Urinary bladder (tissue), 4 donors: ENCODE results near the gene PHETA1. TPM values are rescaled to one million over a fixed set of nuclear protein-coding genes. Genes with fewer than 3 reads are reported as not detected.
"Not testable (repeated sequence)": the region's sequence is repeated elsewhere in the genome, so short reads cannot be mapped to it uniquely, and the experiment has no call there.

Experiments used
- DNase-seq: peaks from one replicate; pipeline ENCODE4 v3.0.0-alpha.2; 2015; ENCODE audit errors: extremely low spot score
- H3K27ac ChIP-seq: one replicate; pipeline ENCODE4 v1.5.1; 2013; ENCODE audit warnings: low read depth, mild to moderate bottlenecking, moderate library complexity
- H3K36me3 ChIP-seq: one replicate; pipeline ENCODE4 v1.6.1; 2013; ENCODE audit warnings: mild to moderate bottlenecking, moderate library complexity; ENCODE audit not compliant: insufficient read depth
- H3K4me1 ChIP-seq: one replicate; pipeline ENCODE4 v1.6.1; 2013; ENCODE audit warnings: mild to moderate bottlenecking, moderate library complexity; ENCODE audit not compliant: insufficient read depth
- H3K4me3 ChIP-seq: one replicate; pipeline ENCODE4 v1.5.1; 2013; ENCODE audit warnings: low read depth, low read length
- WGBS: extraction: QIAGEN DNeasy Blood & Tissue Kit; methylation state at CpG from one replicate; pipeline ENCODE4 v1.1.7; 2013; 5-methylcytosine and 5-hydroxymethylcytosine counted together
- polyA plus RNA-seq: library from polyadenylated mRNA; stranded (reverse); fragments of 200-250 nt; gene quantifications from one replicate; pipeline ENCODE4 v1.2.3, GENCODE V29; 2013
- total RNA-seq: library from RNA; depleted of rRNA; stranded (reverse); fragments of >200 nt; gene quantifications from one replicate; pipeline ENCODE4 v1.2.3, GENCODE V29; 2014
- donor health status: healthy with polysubstance abuse.
- donor health status: healthy.

PHETA1 gene
- total and polyA plus RNA-seq, 2 donors = 2.5 to 9.8 TPM

GRCh38 chr12:111396726-111397445 is 28.0 kb upstream of the PHETA1 start:
- H3K27ac ChIP-seq = no peak overlapping the region
- no peaks in the 10 kb centered on the region for H3K4me1 ChIP-seq
- no peaks in the 10 kb centered on the region for H3K36me3 ChIP-seq
- 8% methylated on average over 34 of the region's 34 CpGs for WGBS
- no peak for DNase-seq
- no peak overlapping the region for H3K4me3 ChIP-seq

DNA sequence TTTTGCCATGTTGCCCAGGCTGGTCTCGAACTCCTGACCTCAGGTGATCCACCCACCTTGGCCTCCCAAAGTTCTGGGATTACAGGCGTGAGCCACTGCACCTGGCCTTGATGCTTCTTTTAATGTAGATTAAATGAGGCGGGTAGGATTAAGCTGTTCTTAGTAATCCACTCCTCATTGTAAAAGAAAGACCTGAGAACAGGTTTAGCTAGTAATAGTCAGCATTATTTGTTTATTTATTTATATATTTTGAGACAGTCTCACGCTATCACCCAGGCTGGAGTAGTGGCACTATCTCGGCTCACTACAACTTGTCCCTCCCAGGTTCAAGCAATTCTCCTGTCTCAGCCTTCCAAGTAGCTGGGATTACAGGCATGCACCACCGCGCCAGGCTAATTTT is 27.4 kb upstream of the PHETA1 start:
- not testable (repeated sequence) for H3K27ac ChIP-seq, H3K4me3 ChIP-seq, H3K36me3 ChIP-seq, H3K4me1 ChIP-seq, DNase-seq
- 88% methylated on average over 7 of the region's 7 CpGs for WGBS

DNA sequence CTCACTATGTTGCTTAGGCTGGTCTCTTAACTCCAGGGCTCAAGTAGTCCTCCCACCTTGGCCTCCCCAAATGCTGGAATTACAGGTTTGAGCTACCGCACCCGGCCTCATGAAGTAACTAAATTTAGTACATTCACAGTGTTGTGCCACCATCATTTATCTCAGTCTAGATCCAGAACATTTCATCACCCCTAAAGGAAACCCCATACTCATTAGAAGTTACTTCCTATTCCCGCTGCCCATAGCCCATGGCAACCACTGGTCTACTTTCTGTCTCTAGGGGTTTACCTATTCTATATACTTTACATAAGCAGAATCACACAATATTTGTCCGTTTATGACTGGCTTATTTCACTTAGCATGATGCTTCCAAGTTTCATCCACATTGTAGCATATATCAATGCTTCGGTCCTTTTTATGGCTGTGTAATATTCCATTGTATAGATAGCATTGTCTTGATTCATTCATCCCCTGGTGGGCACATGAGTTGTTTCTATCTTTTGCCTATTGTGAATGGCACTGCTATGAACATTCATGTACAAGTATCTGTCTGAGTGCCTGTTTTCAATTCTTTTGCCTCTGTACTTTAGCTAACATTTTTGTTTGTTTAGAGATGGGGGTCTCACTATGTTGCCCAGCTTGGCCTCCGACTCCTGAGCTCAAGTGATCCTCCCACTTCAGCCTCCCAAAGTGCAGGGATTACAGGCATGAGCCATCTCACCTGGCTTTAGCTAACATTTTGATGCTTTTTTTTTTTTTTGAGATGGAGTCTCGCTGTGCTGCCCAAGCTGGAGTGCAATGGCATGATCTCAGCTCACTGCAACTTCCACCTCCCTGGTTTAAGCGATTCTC is 26.7 kb upstream of the PHETA1 start:
- WGBS = 80% methylated on average over 8 of the region's 8 CpGs
- Histone ChIP-seq H3K36me3 (no peaks in the 10 kb centered on the region), H3K27ac (no peak overlapping the region), H3K4me3 (no peak overlapping the region), H3K4me1 (no peaks in the 10 kb centered on the region)
- no peak for DNase-seq

DNA sequence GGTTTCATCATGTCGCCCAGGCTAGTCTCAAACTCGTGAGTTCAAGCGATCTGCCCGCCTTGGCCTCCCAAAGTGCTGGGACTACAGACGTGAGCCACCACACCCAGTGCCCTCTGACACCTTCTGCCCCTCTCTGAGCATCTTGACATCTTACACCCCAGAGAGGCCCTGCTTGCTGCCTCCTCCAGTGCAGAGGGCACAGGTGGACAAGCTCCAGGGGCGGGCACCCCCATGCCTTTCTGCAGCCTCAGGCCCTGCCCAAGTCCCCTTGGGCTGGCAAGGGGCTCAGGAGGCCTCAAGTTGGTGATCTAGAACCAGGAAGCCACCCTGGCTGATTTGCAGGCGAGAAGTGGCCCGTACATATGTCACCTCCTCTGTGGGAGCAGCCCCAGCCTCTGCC is 25.6 kb upstream of the PHETA1 start:
- H3K36me3 ChIP-seq = no peaks in the 10 kb centered on the region
- 80% methylated on average over 8 of the region's 8 CpGs for WGBS
- H3K4me3 ChIP-seq = no peak overlapping the region
- H3K27ac ChIP-seq = no peak overlapping the region
- no peaks in the 10 kb centered on the region for H3K4me1 ChIP-seq
- DNase-seq = no peak

DNA sequence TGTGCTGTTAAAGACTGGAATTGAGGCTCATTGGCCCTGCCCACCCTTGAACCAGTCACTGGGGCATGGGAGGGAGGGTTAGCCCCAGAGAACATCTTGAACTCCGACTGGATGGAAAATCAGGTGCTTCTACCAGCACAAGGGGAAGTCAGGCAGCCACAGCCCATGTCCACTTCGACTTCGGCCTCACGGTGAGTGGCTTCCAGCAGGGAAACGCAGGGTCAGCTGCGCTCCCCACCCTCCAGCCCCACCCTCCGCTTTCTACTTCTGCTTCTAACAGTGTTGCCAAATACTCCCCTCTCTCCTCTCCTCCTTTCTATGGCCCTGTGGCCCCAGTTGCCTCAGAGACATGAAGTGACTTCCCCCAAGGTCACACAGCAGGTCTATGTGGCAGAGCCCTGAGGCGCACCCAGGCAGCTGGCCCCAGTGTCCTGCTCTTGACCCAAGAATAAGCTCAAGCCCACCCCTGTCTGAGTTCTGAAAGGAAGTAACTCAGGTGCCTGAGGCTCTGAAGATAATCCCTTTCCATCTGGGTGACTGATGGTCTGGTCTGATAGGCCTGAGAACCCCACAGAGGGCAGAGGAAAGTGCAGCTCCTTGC is 24.9 kb upstream of the PHETA1 start:
- DNase-seq = no peak

DNA sequence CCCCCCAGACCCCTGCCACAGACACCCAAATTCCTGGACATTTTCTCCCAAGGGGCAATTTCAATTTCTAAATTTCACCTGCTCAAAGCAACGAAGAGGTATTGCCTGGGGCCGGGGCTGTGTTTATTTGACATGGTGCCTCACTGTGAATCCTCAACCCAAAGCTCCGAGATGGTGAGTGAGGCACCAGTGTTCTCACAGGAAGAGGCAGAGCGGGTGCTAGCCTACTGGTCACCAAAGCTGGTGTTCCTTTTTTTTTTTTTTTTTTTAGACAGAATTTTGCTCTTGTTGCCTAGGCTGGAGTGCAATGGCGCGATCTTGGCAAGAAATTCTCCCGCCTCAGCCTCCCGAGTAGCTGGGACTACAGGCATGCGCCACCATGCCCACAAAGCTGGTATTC is 22.0 kb upstream of the PHETA1 start:
- 85% methylated on average over 9 of the region's 9 CpGs for WGBS
- Histone ChIP-seq H3K4me3 (no peak overlapping the region), H3K4me1 (no peaks in the 10 kb centered on the region), H3K27ac (no peak overlapping the region), H3K36me3 (no peaks in the 10 kb centered on the region)
- no peak for DNase-seq

More for the DNA sequence above, 24.9 kb upstream of the PHETA1 start:
- Histone ChIP-seq H3K4me3 (no peak overlapping the region), H3K27ac (no peak overlapping the region), H3K4me1 (no peaks in the 10 kb centered on the region), H3K36me3 (no peaks in the 10 kb centered on the region)
- WGBS = 75% methylated on average over 8 of the region's 8 CpGs

DNA sequence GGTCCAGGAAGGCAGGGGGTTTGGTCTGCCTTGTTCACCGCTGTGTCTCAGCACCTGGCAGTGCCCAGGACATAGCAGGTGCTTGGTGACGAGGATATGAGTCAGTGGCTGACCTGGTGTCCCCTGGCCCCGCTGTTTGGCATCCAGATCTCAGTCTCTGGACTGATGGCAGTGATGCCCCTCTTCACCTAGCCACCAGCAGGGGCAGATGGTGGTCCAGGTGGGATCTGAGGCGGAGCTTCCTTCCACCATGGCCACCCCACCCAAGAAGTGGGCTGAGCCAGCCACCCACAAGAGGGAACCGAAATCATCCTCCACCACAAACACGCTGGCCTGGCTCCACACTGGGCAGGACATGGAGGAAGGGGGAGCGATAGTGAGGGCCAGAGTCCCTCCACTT is 20.7 kb upstream of the PHETA1 start:
- H3K36me3 ChIP-seq = no peaks in the 10 kb centered on the region
- WGBS = 70% methylated on average over 7 of the region's 7 CpGs
- no peak for DNase-seq

GRCh38 chr12:111387747-111388323 is 18.9 kb upstream of the PHETA1 start:
- Histone ChIP-seq H3K4me1 (no peaks in the 10 kb centered on the region), H3K4me3 (no peak overlapping the region), H3K27ac (no peak overlapping the region), H3K36me3 (no peaks in the 10 kb centered on the region)
- no peak for DNase-seq
- WGBS = 85% methylated on average over 9 of the region's 9 CpGs

More for the DNA sequence above, 20.7 kb upstream of the PHETA1 start:
- Histone ChIP-seq H3K4me1 (no peaks in the 10 kb centered on the region), H3K4me3 (no peak overlapping the region), H3K27ac (no peak overlapping the region)

DNA sequence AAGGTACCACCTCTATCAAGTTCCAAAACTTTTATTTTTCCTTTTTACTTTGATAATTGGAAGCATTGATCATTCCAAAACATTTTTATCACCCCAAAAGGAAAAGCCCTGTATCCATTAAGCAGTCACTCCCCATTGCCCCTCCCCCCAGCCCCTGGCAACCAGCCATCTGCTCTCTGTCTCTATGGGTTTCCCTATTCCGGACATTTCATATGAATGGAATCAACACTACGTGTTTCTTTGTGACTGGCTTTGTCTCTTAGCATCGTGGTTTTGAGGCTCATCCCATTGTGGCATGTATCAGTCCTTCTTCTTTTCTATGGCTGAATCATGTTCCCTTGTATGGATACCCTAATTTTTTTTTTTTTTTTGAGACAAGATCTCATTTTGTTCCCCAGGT is 18.0 kb upstream of the PHETA1 start:
- H3K36me3 ChIP-seq = no peaks in the 10 kb centered on the region
- 17% methylated on average over 3 of the region's 3 CpGs for WGBS
- no peaks in the 10 kb centered on the region for H3K4me1 ChIP-seq
- H3K27ac ChIP-seq = no peak overlapping the region
- no peak for DNase-seq
- H3K4me3 ChIP-seq = no peak overlapping the region

DNA sequence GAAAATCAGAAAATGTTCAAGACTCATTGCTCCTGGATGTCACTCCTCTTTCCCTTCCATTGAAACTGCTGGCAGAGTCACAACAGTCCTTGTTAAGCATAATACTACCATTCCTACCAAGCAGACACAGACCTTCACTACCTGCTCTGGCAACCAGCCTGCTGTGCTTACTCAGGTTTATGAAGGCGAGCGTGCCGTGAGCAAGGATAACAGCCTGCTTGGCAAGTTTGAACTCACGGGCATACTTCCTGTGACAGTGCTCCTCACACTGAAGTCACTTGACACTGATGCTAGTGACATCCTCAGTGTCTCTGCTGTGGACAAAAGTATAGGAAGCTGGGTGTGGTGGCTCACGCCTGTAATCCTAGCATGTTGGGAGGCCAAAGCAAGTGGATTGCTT is 15.7 kb upstream of the PHETA1 start:
- whole genome bisulfite sequencing = 71% methylated on average over 5 of the region's 5 CpGs
- DNase-seq = no peak
- H3K36me3 ChIP-seq = no peaks in the 10 kb centered on the region

GRCh38 chr12:111379942-111380554 is 11.2 kb upstream of the PHETA1 start:
- no peak overlapping the region for H3K4me3 ChIP-seq
- WGBS = 90% methylated on average over 6 of the region's 6 CpGs
- H3K4me1 ChIP-seq = no peaks in the 10 kb centered on the region
- no peak for DNase-seq
- H3K36me3 ChIP-seq = no peaks in the 10 kb centered on the region
- H3K27ac ChIP-seq = no peak overlapping the region

More for the DNA sequence above, 15.7 kb upstream of the PHETA1 start:
- Histone ChIP-seq H3K4me3 (no peak overlapping the region), H3K4me1 (no peaks in the 10 kb centered on the region), H3K27ac (no peak overlapping the region)

DNA sequence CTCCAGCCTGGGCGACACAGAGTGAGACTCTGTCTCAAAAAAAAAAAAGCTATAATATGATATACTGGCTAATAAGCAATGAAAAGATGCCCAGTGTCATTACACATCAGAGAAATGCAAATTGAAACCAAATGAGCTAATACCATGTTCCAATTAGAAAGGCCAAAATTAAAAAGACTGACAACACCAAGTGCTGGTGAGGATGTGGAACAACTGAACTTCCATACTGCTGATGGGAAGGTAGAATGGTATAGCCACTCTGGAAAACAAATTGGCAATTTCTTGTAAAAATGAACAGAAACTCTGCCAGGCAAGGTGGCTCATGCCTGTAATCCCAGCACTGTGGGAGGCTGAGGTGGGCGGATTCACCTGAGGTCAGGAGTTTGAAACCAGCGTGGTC is 8.5 kb upstream of the PHETA1 start:
- whole genome bisulfite sequencing = 93% methylated on average over 3 of the region's 3 CpGs
- Histone ChIP-seq H3K4me3 (no peak overlapping the region), H3K4me1 (no peaks in the 10 kb centered on the region), H3K36me3 (no peaks in the 10 kb centered on the region), H3K27ac (no peak overlapping the region)
- no peak for DNase-seq

DNA sequence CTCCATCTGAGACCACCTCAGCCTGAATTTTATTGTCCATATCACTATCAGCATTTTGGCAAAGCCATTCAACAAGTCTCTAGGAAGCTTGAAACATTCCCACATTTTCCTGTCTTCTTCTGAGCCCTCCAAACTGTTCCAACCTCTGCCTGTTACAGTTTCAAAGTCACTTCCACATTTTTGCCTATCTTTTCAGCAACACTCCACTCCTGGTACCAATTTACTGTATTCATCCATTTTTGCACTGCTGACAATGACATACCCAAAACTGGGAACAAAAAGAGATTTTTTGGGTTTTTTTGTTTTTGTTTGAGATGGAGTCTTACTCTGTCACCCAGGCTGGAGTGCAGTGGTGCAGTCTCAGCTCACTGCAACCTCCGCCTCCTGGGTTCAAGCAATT is 4.3 kb upstream of the PHETA1 start:
- not testable (repeated sequence) for H3K27ac ChIP-seq, H3K4me1 ChIP-seq, H3K4me3 ChIP-seq, DNase-seq, H3K36me3 ChIP-seq
- 98% methylated on average over 1 of the region's 1 CpG for WGBS
